C4-2B (cell line): ENCODE results near the gene STT3B.

Experiments
- CTCF ChIP-seq: fragments of 450-650 bp; conservative IDR thresholded peaks from 2 replicates; pipeline ENCODE4 v1.5.1; 2017; ENCODE audit warnings: mild to moderate bottlenecking
- ZFX ChIP-seq: fragments of 450-650 bp; IDR thresholded peaks from 2 replicates; pipeline ENCODE4 v1.6.1; 2017

DNA sequence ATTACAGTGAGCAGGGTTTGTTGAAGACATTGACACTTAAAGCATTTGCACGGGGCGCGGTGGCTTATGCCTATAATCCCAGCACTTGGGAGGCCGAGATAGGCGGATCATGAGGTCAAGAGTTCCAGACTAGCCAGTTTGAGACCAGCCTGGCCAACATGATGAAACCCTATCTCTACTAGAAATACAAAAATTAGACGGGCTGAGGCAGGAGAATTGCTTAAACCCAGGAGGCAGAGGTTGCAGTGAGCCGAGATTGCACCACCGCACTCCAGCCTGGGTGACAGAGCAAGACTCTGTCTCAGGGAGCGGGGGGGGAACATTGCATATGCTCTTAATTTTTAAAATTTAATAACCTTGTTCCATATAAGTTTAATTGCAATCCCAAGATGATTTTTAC is 11.9 kb downstream of the STT3B start:
- TF ChIP-seq CTCF (no peak), ZFX (no peak)
